Neural cell (in vitro differentiated cells): Measurements from ENCODE around the gene CPT1A. TPM values are rescaled to one million over a fixed set of nuclear protein-coding genes. Genes with fewer than 3 reads are reported as not detected.

Experiments used
- H2AFZ ChIP-seq: fragments of 200-600, 300-800 bp; sonication (generic), shearing (Covaris generic); 2 replicates; pipeline ENCODE4 v1.6.0; 2014; ENCODE audit warnings: low read depth, mild to moderate bottlenecking, antibody characterized with exemption, low read length, moderate library complexity
- H3F3A ChIP-seq: fragments of 200-600 bp; shearing (Covaris generic); 2 replicates; pipeline ENCODE4 v1.6.1; 2016; ENCODE audit warnings: mild to moderate bottlenecking, moderate library complexity, mixed read lengths, antibody characterized with exemption, low read length; ENCODE audit not compliant: insufficient read depth, poor library complexity, severe bottlenecking
- H3K27ac ChIP-seq: fragments of 200-600, 300-800 bp; sonication (generic), shearing (Covaris generic); 2 replicates; pipeline ENCODE4 v1.5.1; 2014; ENCODE audit warnings: mild to moderate bottlenecking, low read length, moderate library complexity
- H3K27me3 ChIP-seq: fragments of 300-800, 200-600 bp; sonication (generic), shearing (Covaris generic); 2 replicates; pipeline ENCODE4 v1.6.0; 2014; ENCODE audit warnings: mild to moderate bottlenecking, low read depth, low read length, moderate library complexity; ENCODE audit not compliant: insufficient read depth
- H3K36me3 ChIP-seq: fragments of 300-800, 200-600 bp; sonication (generic), shearing (Covaris generic); 2 replicates; pipeline ENCODE4 v1.5.1; 2014; ENCODE audit warnings: mild to moderate bottlenecking, antibody characterized with exemption, low read length, moderate library complexity; ENCODE audit not compliant: insufficient read depth
- H3K4me2 ChIP-seq: fragments of 300-800, 200-600 bp; sonication (generic), shearing (Covaris generic); 2 replicates; pipeline ENCODE4 v1.6.0; 2014; ENCODE audit warnings: mild to moderate bottlenecking, low read length
- H3K4me3 ChIP-seq: fragments of 300-800, 200-600 bp; sonication (generic), shearing (Covaris generic); 2 replicates; pipeline ENCODE4 v1.5.1; 2014; ENCODE audit warnings: mild to moderate bottlenecking, low read length, moderate library complexity
- H3K79me2 ChIP-seq: fragments of 200-600 bp; shearing (Covaris generic); replicated peaks from 2 replicates; pipeline ENCODE4 v1.6.0; 2014; ENCODE audit warnings: mild to moderate bottlenecking, low read length, moderate library complexity; ENCODE audit not compliant: insufficient read depth
- H3K9ac ChIP-seq: fragments of 300-800, 200-600 bp; sonication (generic), shearing (Covaris generic); 2 replicates; pipeline ENCODE4 v1.6.1; 2016; ENCODE audit warnings: mild to moderate bottlenecking, low read length, mixed read lengths
- H3K9me2 ChIP-seq: fragments of 200-600 bp; shearing (Covaris generic); 2 replicates; pipeline ENCODE4 v1.6.1; 2016; ENCODE audit warnings: mild to moderate bottlenecking, low read length, mixed read lengths; ENCODE audit not compliant: insufficient read depth
- H3K9me3 ChIP-seq: fragments of 200-600, 300-800 bp; sonication (generic), shearing (Covaris generic); 2 replicates; pipeline ENCODE4 v1.6.1; 2016; ENCODE audit warnings: mild to moderate bottlenecking, mixed run types, low read length, moderate library complexity, mixed read lengths
- H4K20me1 ChIP-seq: fragments of 200-600 bp; shearing (Covaris generic); 2 replicates; pipeline ENCODE4 v1.6.1; 2016; ENCODE audit warnings: mild to moderate bottlenecking, mixed run types; ENCODE audit not compliant: insufficient read depth
- EP300 ChIP-seq: fragments of 450-650 bp; conservative IDR thresholded peaks from 2 replicates; pipeline ENCODE4 v1.6.1; 2014; ENCODE audit warnings: antibody characterized with exemption, mild to moderate bottlenecking, moderate library complexity; ENCODE audit not compliant: poor library complexity, severe bottlenecking
- EZH2 ChIP-seq: fragments of 200-600, 300-800 bp; shearing (Covaris generic), sonication (generic); IDR thresholded peaks from 2 replicates; pipeline ENCODE4 v1.6.1; 2014; ENCODE audit warnings: antibody characterized with exemption, low read length, borderline replicate concordance, mild to moderate bottlenecking; ENCODE audit not compliant: insufficient read depth, poor library complexity, severe bottlenecking
- MXI1 ChIP-seq: fragments of 450-650 bp; conservative IDR thresholded peaks from 2 replicates; pipeline ENCODE4 v1.6.1; 2014; ENCODE audit warnings: antibody characterized with exemption, mild to moderate bottlenecking; ENCODE audit not compliant: poor library complexity, severe bottlenecking
- POLR2AphosphoS5 ChIP-seq: IDR thresholded peaks from 2 replicates; pipeline ENCODE4 v1.6.1; 2012
- RAD21 ChIP-seq: fragments of 450-650 bp; conservative IDR thresholded peaks from 2 replicates; pipeline ENCODE4 v1.6.1; 2014; ENCODE audit warnings: antibody characterized with exemption, mild to moderate bottlenecking, moderate library complexity
- REST ChIP-seq: IDR thresholded peaks from 2 replicates; pipeline ENCODE4 v1.6.1; 2012; ENCODE audit warnings: borderline replicate concordance
- SMC3 ChIP-seq: fragments of 450-650 bp; conservative IDR thresholded peaks from 2 replicates; pipeline ENCODE4 v1.6.1; 2014; ENCODE audit warnings: antibody characterized with exemption, mild to moderate bottlenecking, moderate library complexity; ENCODE audit not compliant: poor library complexity
- TAF1 ChIP-seq: IDR thresholded peaks from 2 replicates; pipeline ENCODE4 v1.6.1; 2012; ENCODE audit warnings: low read depth
- polyA plus RNA-seq: library from polyadenylated mRNA; depleted of rRNA; stranded (reverse); fragments of >200 nt; gene quantifications from 2 replicates; pipeline ENCODE4 v1.2.3, GENCODE V29; 2014
- TF ChIP-seq, protein P1 (sequence below): fragments of 450-650 bp; IDR thresholded peaks from 2 replicates; pipeline ENCODE4 v1.5.1; 2014; ENCODE audit warnings: antibody characterized with exemption, mild to moderate bottlenecking, moderate library complexity; ENCODE audit not compliant: poor library complexity, severe bottlenecking

CPT1A gene
- polyA plus RNA-seq, 1 donor from 2014 or later: 0.35 TPM

DNA sequence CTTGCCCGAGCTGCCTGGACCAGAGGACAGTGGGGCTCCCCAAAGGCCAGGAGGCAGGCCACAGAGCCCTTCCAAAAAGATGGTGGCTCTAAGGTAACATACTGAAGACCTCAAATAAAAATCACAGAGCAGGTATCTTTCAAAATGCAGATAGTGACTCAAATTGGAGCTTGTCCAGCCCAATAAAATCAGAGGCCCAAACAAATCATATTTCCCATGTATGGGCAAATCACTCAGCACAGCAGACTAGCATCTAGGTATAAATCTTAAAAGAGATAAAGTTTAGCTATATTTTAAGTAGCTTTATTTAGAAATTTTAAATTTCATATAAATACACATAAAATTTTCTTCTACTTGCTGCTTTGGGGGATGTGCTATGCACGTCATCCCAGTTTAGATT is 93.7 kb downstream of the CPT1A start:
- no peaks in the 10 kb centered on the region for H3K27me3 ChIP-seq
- no peaks in the 10 kb centered on the region for H3K9me2 ChIP-seq
- H3K9me3 ChIP-seq: no peaks in the 10 kb centered on the region
- H3K27ac ChIP-seq: no peak overlapping the region
- no peak for TF ChIP-seq RAD21
- TF ChIP-seq REST: no peak
- TF ChIP-seq EP300: no peak
- TF ChIP-seq, protein P1, sequence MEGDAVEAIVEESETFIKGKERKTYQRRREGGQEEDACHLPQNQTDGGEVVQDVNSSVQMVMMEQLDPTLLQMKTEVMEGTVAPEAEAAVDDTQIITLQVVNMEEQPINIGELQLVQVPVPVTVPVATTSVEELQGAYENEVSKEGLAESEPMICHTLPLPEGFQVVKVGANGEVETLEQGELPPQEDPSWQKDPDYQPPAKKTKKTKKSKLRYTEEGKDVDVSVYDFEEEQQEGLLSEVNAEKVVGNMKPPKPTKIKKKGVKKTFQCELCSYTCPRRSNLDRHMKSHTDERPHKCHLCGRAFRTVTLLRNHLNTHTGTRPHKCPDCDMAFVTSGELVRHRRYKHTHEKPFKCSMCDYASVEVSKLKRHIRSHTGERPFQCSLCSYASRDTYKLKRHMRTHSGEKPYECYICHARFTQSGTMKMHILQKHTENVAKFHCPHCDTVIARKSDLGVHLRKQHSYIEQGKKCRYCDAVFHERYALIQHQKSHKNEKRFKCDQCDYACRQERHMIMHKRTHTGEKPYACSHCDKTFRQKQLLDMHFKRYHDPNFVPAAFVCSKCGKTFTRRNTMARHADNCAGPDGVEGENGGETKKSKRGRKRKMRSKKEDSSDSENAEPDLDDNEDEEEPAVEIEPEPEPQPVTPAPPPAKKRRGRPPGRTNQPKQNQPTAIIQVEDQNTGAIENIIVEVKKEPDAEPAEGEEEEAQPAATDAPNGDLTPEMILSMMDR: no peak
- TF ChIP-seq EZH2: no peak
- no peak for TF ChIP-seq SMC3
- TF ChIP-seq POLR2AphosphoS5: no peak
- TF ChIP-seq TAF1: no peak
- TF ChIP-seq MXI1: no peak
- no peak overlapping the region for H3K4me2 ChIP-seq
- H3K36me3 ChIP-seq: no peaks in the 10 kb centered on the region
- H4K20me1 ChIP-seq: no peaks in the 10 kb centered on the region
- no peak overlapping the region for H3K9ac ChIP-seq
- H2AFZ ChIP-seq: no peak overlapping the region
- H3K4me3 ChIP-seq: no peak overlapping the region
- H3F3A ChIP-seq: no peaks in the 10 kb centered on the region
- no peaks in the 10 kb centered on the region for H3K79me2 ChIP-seq

- H2AFZ ChIP-seq: no peak overlapping the region
- no peaks in the 10 kb centered on the region for H3K27me3 ChIP-seq
- no peak overlapping the region for H3K4me3 ChIP-seq
- no peak for TF ChIP-seq POLR2AphosphoS5
- TF ChIP-seq EP300: no peak
- no peak for TF ChIP-seq SMC3
- no peak for TF ChIP-seq REST
- TF ChIP-seq, protein P1: no peak
- TF ChIP-seq MXI1: no peak
- no peak for TF ChIP-seq TAF1
- no peak for TF ChIP-seq RAD21
- TF ChIP-seq EZH2: no peak
- no peaks in the 10 kb centered on the region for H4K20me1 ChIP-seq
- no peak overlapping the region for H3K4me2 ChIP-seq
- H3K79me2 ChIP-seq: no peaks in the 10 kb centered on the region
- no peaks in the 10 kb centered on the region for H3K9me3 ChIP-seq
- H3K9me2 ChIP-seq: no peaks in the 10 kb centered on the region
- no peak overlapping the region for H3K9ac ChIP-seq
- no peaks in the 10 kb centered on the region for H3F3A ChIP-seq
- no peaks in the 10 kb centered on the region for H3K36me3 ChIP-seq
- no peak overlapping the region for H3K27ac ChIP-seq
Measured at GRCh38 chr11:68743539-68743938, 98.2 kb downstream of the CPT1A start.
